Activated T-cell treated with anti-CD3 and anti-CD28 coated beads for 48 hours (primary cell): ENCODE data around the gene BCKDHB.
"Not testable (repeated sequence)": the region's sequence is repeated elsewhere in the genome, so short reads cannot be mapped to it uniquely, and the experiment has no call there.

ENCODE experiments used
- DNase-seq: peaks from one replicate; pipeline ENCODE4 v3.0.0-alpha.2; 2020; ENCODE audit warnings: low read depth

The BCKDHB gene

GRCh38 chr6:80209430-80209829, 103.0 kb downstream of the BCKDHB start:
- DNase-seq = no peak

- no peak for DNase-seq
Measured at GRCh38 chr6:80210618-80211017, 104.1 kb downstream of the BCKDHB start.

GRCh38 chr6:80211286-80211685, 104.8 kb downstream of the BCKDHB start:
- DNase-seq = no peak

GRCh38 chr6:80211890-80212289, 105.4 kb downstream of the BCKDHB start:
- DNase-seq = not testable (repeated sequence)

GRCh38 chr6:80214436-80215022, 108.1 kb downstream of the BCKDHB start:
- DNase-seq = no peak

- no peak for DNase-seq
Measured at GRCh38 chr6:80215063-80215462, 108.6 kb downstream of the BCKDHB start.

GRCh38 chr6:80217794-80218193, 111.3 kb downstream of the BCKDHB start:
- DNase-seq = no peak

- DNase-seq = no peak
Measured at GRCh38 chr6:80223743-80224212, 117.3 kb downstream of the BCKDHB start.

GRCh38 chr6:80226151-80226550, 119.7 kb downstream of the BCKDHB start:
- no peak for DNase-seq

- no peak for DNase-seq
Measured at GRCh38 chr6:80226699-80227098, 120.2 kb downstream of the BCKDHB start.

- DNase-seq = no peak
Measured at GRCh38 chr6:80227545-80228105, 121.2 kb downstream of the BCKDHB start.

- DNase-seq = no peak
Measured at GRCh38 chr6:80233262-80233661, 126.8 kb downstream of the BCKDHB start.

- no peak for DNase-seq
Measured at GRCh38 chr6:80233958-80234357, 127.5 kb downstream of the BCKDHB start.

- no peak for DNase-seq
Measured at GRCh38 chr6:80234401-80234800, 127.9 kb downstream of the BCKDHB start.

GRCh38 chr6:80234908-80235307, 128.4 kb downstream of the BCKDHB start:
- DNase-seq = no peak

GRCh38 chr6:80235647-80236046, 129.2 kb downstream of the BCKDHB start:
- DNase-seq = no peak

- not testable (repeated sequence) for DNase-seq
Measured at GRCh38 chr6:80238754-80239153, 132.3 kb downstream of the BCKDHB start.

GRCh38 chr6:80245043-80245442, 138.6 kb downstream of the BCKDHB start:
- DNase-seq = no peak

GRCh38 chr6:80249897-80250296, 143.4 kb downstream of the BCKDHB start:
- DNase-seq = no peak

- DNase-seq = no peak
Measured at GRCh38 chr6:80250391-80250997, 144.0 kb downstream of the BCKDHB start.

GRCh38 chr6:80251321-80251720, 144.8 kb downstream of the BCKDHB start:
- no peak for DNase-seq

- no peak for DNase-seq
Measured at GRCh38 chr6:80254716-80255115, 148.2 kb downstream of the BCKDHB start.

GRCh38 chr6:80256691-80257090, 150.2 kb downstream of the BCKDHB start:
- DNase-seq = no peak

- DNase-seq = no peak
Measured at GRCh38 chr6:80259118-80259517, 152.6 kb downstream of the BCKDHB start.
